HCT116 (cell line): ENCODE data around the gene PCCA.

Experiments used
- FOSL1 ChIP-seq: IDR thresholded peaks from 2 replicates; pipeline ENCODE4 v1.6.1; 2012; ENCODE audit warnings: low read depth
- MAX ChIP-seq: IDR thresholded peaks from 2 replicates; pipeline ENCODE4 v1.6.1; 2012

- no peak for TF ChIP-seq MAX
- TF ChIP-seq FOSL1, result no peak
Measured at GRCh38 chr13:100304229-100304628, 215.3 kb downstream of the PCCA start.
